ENCODE data around the gene NOL3.

NOL3 gene

DNA sequence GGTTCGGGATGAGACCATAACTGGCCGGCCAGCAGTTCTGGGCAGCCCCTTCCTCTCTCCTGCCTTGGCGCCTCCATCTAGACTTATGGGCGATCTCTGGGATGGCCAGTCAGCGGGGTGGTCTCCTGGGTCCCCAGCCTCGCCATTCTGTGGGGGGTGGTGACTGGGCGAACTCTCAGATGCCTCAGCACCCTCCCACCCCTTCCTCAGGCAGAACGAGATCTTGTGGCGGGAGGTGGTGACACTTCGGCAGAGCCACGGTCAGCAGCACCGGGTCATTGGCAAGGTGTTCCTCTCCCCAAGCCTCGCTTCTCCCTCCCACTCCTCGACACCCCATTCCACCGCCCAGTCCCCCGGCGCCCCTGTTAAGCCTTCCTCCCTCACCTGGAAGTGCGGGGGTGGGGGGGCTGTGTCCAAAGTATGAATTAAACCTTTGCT is 4.2 kb upstream of the NOL3 start:
- no peak for TF ChIP-seq POLR2AphosphoS5 (IDR thresholded peaks at IDR 0.05; ENCODE audit: borderline replicate concordance, low read depth, low read length)
- no peak for TF ChIP-seq EZH2 (IDR thresholded peaks at IDR 0.05)
- no peak for TF ChIP-seq FOXP2 (optimal IDR thresholded peaks at IDR 0.05; ENCODE audit: control extremely low read depth, extremely low read length, insufficient read depth)

DNA sequence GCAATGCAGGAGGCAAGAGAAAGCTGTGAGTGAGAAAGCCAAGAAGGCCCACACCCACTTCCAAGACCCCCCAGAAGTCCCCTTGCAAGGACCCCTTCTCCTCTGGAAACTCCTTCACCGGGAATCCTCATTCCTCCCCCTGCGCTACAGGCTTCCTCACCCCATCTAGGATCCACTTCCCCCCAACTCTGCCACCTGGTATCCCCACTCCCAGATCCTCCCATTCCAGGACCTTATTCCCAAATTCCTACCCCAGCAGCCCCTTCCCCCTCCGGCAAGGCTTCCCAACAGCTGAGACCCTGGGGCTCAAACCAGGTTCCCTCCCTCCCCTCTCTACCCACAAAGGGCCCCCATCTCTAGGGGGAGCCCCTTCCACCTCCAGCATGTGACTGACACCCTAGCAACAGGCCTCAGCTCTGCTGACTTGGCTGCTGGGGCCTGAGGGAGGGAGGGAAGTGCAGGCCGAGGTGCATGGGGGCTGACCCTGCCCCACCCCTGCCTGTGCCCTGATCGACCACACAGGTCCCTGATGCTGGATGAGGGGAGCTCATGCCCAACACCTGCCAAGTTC is 3.7 kb upstream of the NOL3 start:
- Histone ChIP-seq H3K9me3 (ENCODE audit: low read depth, low read length) (no peaks in the 10 kb centered on the region), H3K27ac (no peak overlapping the region), H3K9ac (ENCODE audit: insufficient read length) (no peak overlapping the region), H3K4me3 (no peak overlapping the region), H3K36me3 (ENCODE audit: insufficient read depth, low read length) (no peaks in the 10 kb centered on the region)
- TF ChIP-seq EZH2 (IDR thresholded peaks at IDR 0.05) (no peak), FOXP2 (optimal IDR thresholded peaks at IDR 0.05; ENCODE audit: control extremely low read depth, extremely low read length, insufficient read depth) (no peak), POLR2AphosphoS5 (IDR thresholded peaks at IDR 0.05; ENCODE audit: borderline replicate concordance, low read depth, low read length) (no peak)
- DNase-seq (ENCODE audit: low read depth, low spot score) = no peak

More for the DNA sequence above, 4.2 kb upstream of the NOL3 start:
- H3K4me3 ChIP-seq = no peak overlapping the region
- H3K9me3 ChIP-seq (ENCODE audit: low read depth, low read length) = no peaks in the 10 kb centered on the region
- no peak overlapping the region for H3K9ac ChIP-seq (ENCODE audit: insufficient read length)
- no peak overlapping the region for H3K27ac ChIP-seq
- no peaks in the 10 kb centered on the region for H3K36me3 ChIP-seq (ENCODE audit: insufficient read depth, low read length)
- DNase-seq (ENCODE audit: low read depth, low spot score) = no peak

DNA sequence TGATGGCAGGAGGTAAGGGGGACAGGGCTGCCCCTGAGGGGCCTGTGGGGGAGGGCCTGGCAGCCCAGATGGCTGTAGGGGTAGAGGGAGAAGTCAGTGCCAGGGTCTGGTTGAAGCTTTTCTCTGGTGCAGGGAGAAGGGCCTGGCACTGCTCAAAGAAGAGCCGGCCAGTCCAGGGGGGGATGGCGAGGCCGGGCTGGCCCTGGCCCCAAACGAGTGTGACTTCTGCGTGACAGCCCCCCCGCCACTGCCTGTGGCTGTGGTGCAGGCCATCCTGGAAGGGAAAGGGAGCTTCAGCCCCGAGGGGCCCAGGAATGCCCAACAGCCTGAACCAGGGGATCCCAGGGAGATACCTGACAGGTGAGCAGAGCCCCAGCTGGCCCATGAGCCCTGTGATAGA is 2.8 kb upstream of the NOL3 start:
- H3K9ac ChIP-seq (ENCODE audit: insufficient read length) = no peak overlapping the region
- DNase-seq (ENCODE audit: low read depth, low spot score) = no peak
- H3K9me3 ChIP-seq (ENCODE audit: low read depth, low read length) = no peaks in the 10 kb centered on the region
- no peak overlapping the region for H3K27ac ChIP-seq
- TF ChIP-seq EZH2 (IDR thresholded peaks at IDR 0.05) (no peak), POLR2AphosphoS5 (IDR thresholded peaks at IDR 0.05; ENCODE audit: borderline replicate concordance, low read depth, low read length) (no peak), FOXP2 (optimal IDR thresholded peaks at IDR 0.05; ENCODE audit: control extremely low read depth, extremely low read length, insufficient read depth) (no peak)
- no peaks in the 10 kb centered on the region for H3K36me3 ChIP-seq (ENCODE audit: insufficient read depth, low read length)
- no peak overlapping the region for H3K4me3 ChIP-seq

DNA sequence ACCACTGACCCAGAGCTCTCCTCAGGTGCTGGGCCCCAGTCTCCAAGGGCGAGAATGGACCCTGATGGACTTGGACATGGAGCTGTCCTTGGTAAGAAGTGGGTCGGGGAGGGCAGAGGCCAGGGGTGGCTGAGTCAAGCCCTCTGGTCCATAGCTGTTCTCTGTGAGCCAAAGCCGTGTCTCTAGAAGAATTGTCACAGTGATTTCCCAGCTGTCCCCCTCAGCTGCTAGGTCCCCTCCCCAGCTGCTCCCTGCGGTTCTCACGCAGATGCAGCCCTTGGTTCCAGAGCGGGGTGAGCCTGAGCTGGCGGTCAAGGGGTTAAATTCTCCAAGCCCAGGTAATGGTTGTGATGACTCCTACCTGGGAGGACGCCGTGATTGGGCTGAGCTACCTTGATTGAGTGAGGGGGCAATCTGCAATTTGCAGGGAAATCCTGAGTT is 1.3 kb upstream of the NOL3 start:
- TF ChIP-seq FOXP2 (optimal IDR thresholded peaks at IDR 0.05; ENCODE audit: control extremely low read depth, extremely low read length, insufficient read depth) = no peak
- no peak for TF ChIP-seq EZH2 (IDR thresholded peaks at IDR 0.05)
- no peak for TF ChIP-seq POLR2AphosphoS5 (IDR thresholded peaks at IDR 0.05; ENCODE audit: borderline replicate concordance, low read depth, low read length)
- DNase-seq (ENCODE audit: low read depth, low spot score) = no peak
- no peak overlapping the region for H3K27ac ChIP-seq
- no peaks in the 10 kb centered on the region for H3K36me3 ChIP-seq (ENCODE audit: insufficient read depth, low read length)
- H3K9me3 ChIP-seq (ENCODE audit: low read depth, low read length) = no peaks in the 10 kb centered on the region
- H3K4me3 ChIP-seq = no peak overlapping the region
- no peak overlapping the region for H3K9ac ChIP-seq (ENCODE audit: insufficient read length)

DNA sequence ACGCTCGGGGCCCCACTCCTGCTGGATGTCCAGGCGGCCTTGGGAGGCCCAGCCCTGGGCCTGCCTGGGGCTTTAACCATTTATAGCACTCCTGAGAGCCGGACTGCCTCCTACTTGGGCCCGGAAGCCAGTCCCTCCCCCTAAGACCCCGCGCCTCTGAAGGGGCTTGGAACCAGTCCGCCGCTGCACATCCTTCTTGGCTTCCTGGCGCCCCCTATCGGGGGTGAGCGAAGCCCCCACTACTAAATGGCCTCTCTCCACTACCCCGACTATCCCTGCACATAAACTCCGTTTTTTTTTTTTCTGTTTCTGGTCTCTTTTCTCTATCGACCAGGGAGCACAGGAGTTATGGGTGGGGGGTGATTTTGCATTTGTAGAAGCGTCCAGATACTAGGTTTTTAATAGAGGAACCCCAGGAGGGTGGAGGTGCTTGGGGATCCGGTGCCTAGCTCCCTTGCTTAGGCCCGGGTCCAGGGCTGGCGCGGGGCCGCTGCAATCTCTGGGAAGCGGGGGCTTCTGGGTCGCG is 633 bp upstream of the NOL3 start:
- Histone ChIP-seq H3K9ac (ENCODE audit: insufficient read length) (peak overlapping the region; percentile 62), H3K4me3 (peak overlapping the region; percentile 74), H3K36me3 (ENCODE audit: insufficient read depth, low read length) (no peaks in the 10 kb centered on the region), H3K9me3 (ENCODE audit: low read depth, low read length) (no peaks in the 10 kb centered on the region), H3K27ac (peak overlapping the region; percentile 50; the same call in 1 of the 2 replicates)
- DNase-seq (ENCODE audit: low read depth, low spot score) = no peak
- TF ChIP-seq POLR2AphosphoS5 (IDR thresholded peaks at IDR 0.05; ENCODE audit: borderline replicate concordance, low read depth, low read length) (no peak), FOXP2 (optimal IDR thresholded peaks at IDR 0.05; ENCODE audit: control extremely low read depth, extremely low read length, insufficient read depth) (no peak), EZH2 (IDR thresholded peaks at IDR 0.05) (no peak)

DNA sequence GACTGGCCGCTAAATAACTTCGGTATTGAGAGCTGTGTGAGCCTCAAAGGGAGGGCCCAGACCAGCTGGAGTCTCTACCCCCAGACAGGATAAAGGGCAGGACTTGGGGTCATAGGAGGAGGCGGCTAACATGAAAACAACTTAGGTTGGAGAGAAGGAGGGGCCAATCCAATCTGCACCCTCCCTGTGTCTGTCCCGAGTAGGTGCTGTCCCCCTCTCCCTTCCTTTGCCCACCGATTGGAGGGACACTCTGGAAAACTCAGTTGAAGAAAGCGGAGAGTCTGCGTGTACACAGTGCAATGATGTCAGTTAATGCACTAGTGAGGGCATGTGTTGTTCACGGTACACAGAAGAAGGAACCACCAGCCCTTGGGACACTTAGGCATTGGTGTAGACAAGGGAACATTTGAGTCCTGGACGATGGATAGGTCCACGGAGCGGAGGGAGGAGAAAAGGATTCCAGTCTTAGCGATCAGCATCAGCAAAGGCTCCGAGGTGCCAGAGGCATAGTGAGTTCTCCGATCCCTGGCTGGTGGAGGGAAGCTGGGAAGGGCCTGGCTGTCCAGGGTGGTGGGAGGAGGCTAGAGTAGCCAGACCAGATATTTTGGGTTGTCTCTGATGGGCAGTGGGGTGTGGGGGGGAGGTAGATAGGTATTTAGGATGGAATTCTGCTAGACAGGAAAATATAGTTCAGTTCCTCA is 761 bp downstream of the NOL3 start:
- TF ChIP-seq POLR2AphosphoS5 (IDR thresholded peaks at IDR 0.05; ENCODE audit: borderline replicate concordance, low read depth, low read length) (no peak), EZH2 (IDR thresholded peaks at IDR 0.05) (no peak), FOXP2 (optimal IDR thresholded peaks at IDR 0.05; ENCODE audit: control extremely low read depth, extremely low read length, insufficient read depth) (no peak)
- Histone ChIP-seq H3K9ac (ENCODE audit: insufficient read length) (peak overlapping the region; percentile 59), H3K27ac (peak overlapping the region; percentile 78), H3K36me3 (ENCODE audit: insufficient read depth, low read length) (no peaks in the 10 kb centered on the region), H3K4me3 (peak overlapping the region; percentile 74), H3K9me3 (ENCODE audit: low read depth, low read length) (no peaks in the 10 kb centered on the region)
- DNase-seq (ENCODE audit: low read depth, low spot score) = no peak

DNA sequence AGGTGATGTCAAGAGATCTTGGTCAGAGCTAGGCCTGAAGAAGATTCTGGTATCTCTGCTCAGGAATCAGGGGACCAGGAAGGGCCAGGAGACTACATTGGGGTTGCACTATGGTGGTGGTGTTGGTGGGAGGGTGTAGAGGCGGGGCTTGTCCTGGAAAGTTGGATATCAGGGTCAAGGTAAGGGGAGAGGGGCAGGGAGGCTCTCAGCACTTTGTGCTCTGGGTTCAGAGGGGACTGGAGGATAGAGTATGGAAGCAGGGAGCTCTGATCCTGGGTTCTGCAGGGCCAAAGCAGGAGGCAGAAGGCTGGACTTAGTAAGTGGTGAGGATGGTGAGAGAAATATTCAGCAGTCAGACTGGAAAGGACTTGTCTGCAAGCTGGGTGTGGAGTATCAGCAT is 3.0 kb downstream of the NOL3 start:
- Histone ChIP-seq H3K9ac (ENCODE audit: insufficient read length) (no peak overlapping the region), H3K27ac (no peak overlapping the region), H3K4me3 (no peak overlapping the region), H3K9me3 (ENCODE audit: low read depth, low read length) (no peaks in the 10 kb centered on the region), H3K36me3 (ENCODE audit: insufficient read depth, low read length) (no peaks in the 10 kb centered on the region)
- TF ChIP-seq FOXP2 (optimal IDR thresholded peaks at IDR 0.05; ENCODE audit: control extremely low read depth, extremely low read length, insufficient read depth) = no peak
- TF ChIP-seq POLR2AphosphoS5 (IDR thresholded peaks at IDR 0.05; ENCODE audit: borderline replicate concordance, low read depth, low read length) = no peak
- TF ChIP-seq EZH2 (IDR thresholded peaks at IDR 0.05) = no peak
- no peak for DNase-seq (ENCODE audit: low read depth, low spot score)

DNA sequence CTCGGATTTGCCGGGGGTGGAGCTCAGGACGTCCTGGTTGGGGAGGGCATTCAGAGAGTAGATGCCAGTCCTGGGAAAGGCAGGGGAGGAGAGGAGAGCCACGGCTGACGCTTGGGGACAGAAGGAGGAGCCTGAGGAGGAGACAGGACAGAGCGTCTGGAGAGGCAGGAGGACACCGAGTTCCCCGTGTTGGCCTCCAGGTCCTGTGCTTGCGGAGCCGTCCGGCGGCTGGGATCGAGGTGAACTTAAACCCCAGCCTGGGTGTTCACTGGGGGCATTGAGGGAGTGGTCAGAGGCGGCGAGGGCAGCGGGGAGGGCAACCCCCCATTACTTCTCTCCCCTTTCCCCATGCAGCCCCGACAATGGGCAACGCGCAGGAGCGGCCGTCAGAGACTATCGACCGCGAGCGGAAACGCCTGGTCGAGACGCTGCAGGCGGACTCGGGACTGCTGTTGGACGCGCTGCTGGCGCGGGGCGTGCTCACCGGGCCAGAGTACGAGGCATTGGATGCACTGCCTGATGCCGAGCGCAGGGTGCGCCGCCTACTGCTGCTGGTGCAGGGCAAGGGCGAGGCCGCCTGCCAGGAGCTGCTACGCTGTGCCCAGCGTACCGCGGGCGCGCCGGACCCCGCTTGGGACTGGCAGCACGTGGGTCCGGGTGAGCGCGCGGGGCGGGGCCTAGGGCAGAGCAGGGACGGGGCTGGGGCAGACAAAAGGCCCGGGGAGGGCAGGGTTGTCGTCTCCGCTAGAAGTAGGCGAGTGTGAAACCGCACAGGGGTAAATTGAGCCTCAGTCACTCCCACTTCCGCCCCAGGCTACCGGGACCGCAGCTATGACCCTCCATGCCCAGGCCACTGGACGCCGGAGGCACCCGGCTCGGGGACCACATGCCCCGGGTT is 3.7 kb downstream of the NOL3 start:
- no peaks in the 10 kb centered on the region for H3K9me3 ChIP-seq (ENCODE audit: low read depth, low read length)
- DNase-seq (ENCODE audit: low read depth, low spot score) = no peak
- no peak overlapping the region for H3K4me3 ChIP-seq
- no peak overlapping the region for H3K9ac ChIP-seq (ENCODE audit: insufficient read length)
- no peak overlapping the region for H3K27ac ChIP-seq
- no peaks in the 10 kb centered on the region for H3K36me3 ChIP-seq (ENCODE audit: insufficient read depth, low read length)
- no peak for TF ChIP-seq FOXP2 (optimal IDR thresholded peaks at IDR 0.05; ENCODE audit: control extremely low read depth, extremely low read length, insufficient read depth)
- TF ChIP-seq POLR2AphosphoS5 (IDR thresholded peaks at IDR 0.05; ENCODE audit: borderline replicate concordance, low read depth, low read length) = peak; percentile 28; the same call in 1 of the 2 replicates
